Uterus (tissue), 4 donors: ENCODE results near the gene IVD. TPM values are rescaled to one million over a fixed set of nuclear protein-coding genes. Genes with fewer than 3 reads are reported as not detected.

Experiments used
- DNase-seq, 2 donors: peaks; one replicate each; pipeline ENCODE4 v3.0.0-alpha.2; 2019 to 2020
- H3K27ac ChIP-seq, 2 donors: fragments of 200-600 bp; sonication (generic); 1 replicate in 1 of 2; 2 replicates in 1 of 2; pipeline ENCODE4 v1.5.1; 2016 to 2018
- H3K27me3 ChIP-seq, 2 donors: fragments of 200-600 bp; sonication (generic); one replicate each; pipeline ENCODE4 v1.5.1; 2018 to 2019; ENCODE audit warnings: control low read depth in 1 of 2
- H3K36me3 ChIP-seq, 2 donors: fragments of 200-600 bp; sonication (generic); one replicate each; pipeline ENCODE4 v1.5.1; 2019; ENCODE audit warnings: control low read depth in 1 of 2
- H3K4me1 ChIP-seq, 2 donors: fragments of 200-600 bp; sonication (generic); one replicate each; pipeline ENCODE4 v1.5.1; 2018 to 2019; ENCODE audit warnings: control low read depth in 1 of 2
- H3K4me3 ChIP-seq, 2 donors: fragments of 200-600 bp; sonication (generic); 1 replicate in 1 of 2; 2 replicates in 1 of 2; pipeline ENCODE4 v1.5.1; 2018 to 2019; ENCODE audit warnings: mild to moderate bottlenecking in 1 of 2
- H3K9me3 ChIP-seq, 2 donors: fragments of 200-600 bp; sonication (generic); one replicate each; pipeline ENCODE4 v1.5.1; 2019; ENCODE audit warnings: control low read depth in 1 of 2
- POLR2A ChIP-seq, 2 donors: fragments of 450-650 bp; IDR thresholded peaks; one replicate each; pipeline ENCODE4 v1.6.1; 2016; ENCODE audit warnings: antibody characterized with exemption in 2 of 2, mild to moderate bottlenecking in 1 of 2, moderate library complexity in 1 of 2
- intact Hi-C: fragments of 100-400 bp; cut with DNase I; formaldehyde crosslinking; loops from one replicate; pipeline ENCODE4 v1.15.1; 2023; ENCODE audit warnings: low total_unique reads
- total RNA-seq, 4 donors: library from RNA; depleted of rRNA in 3 of 4; stranded (reverse); fragments of >200 nt in 3 of 4; gene quantifications; one replicate each; pipeline versions ENCODE4 v1.1.0 to v1.2.4, GENCODE V29; 2014 to 2023
- TF ChIP-seq, protein P1 (sequence below), 4 experiments: fragments of 200-600 bp in 2 of 4; fragments of 450-650 bp in 2 of 4; sonication (generic) in 2 of 4; IDR thresholded peaks; one replicate each; pipeline ENCODE4 v1.5.1; 2016 to 2019; ENCODE audit warnings: antibody characterized with exemption in 4 of 4, mild to moderate bottlenecking in 2 of 4, moderate library complexity in 1 of 4
- donor health status: DM: yes; HTN: yes; CAD: no.

The IVD gene
- total RNA-seq, 4 donors from 2014 or later, result 66.5 to 203 (median 83.7) TPM

DNA sequence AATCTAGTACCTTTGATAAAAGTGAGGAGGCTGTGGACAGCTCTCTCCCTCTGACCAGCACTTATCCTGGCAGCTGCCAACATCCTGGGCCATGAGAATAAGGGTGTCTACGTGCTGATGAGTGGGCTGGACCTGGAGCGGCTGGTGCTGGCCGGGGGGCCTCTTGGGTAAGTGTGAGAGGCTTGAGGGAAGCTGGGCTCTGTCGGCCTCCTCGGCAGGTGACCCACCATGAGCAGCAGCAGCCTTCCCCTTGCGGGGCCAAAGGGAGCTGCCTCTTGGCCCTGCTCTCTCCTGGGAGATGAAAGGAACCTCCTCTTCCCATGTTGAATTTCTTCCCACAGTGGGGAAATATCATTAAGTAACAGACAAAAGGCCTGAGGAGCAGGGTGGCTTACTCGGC, 9.2 kb downstream of the IVD start:
- intact Hi-C loops, result no loop called here
- no peaks in the 10 kb centered on the region for H3K36me3 ChIP-seq
- no peak for DNase-seq

GRCh38 chr15:40415226-40415625, 9.6 kb downstream of the IVD start:
- TF ChIP-seq, protein P1, sequence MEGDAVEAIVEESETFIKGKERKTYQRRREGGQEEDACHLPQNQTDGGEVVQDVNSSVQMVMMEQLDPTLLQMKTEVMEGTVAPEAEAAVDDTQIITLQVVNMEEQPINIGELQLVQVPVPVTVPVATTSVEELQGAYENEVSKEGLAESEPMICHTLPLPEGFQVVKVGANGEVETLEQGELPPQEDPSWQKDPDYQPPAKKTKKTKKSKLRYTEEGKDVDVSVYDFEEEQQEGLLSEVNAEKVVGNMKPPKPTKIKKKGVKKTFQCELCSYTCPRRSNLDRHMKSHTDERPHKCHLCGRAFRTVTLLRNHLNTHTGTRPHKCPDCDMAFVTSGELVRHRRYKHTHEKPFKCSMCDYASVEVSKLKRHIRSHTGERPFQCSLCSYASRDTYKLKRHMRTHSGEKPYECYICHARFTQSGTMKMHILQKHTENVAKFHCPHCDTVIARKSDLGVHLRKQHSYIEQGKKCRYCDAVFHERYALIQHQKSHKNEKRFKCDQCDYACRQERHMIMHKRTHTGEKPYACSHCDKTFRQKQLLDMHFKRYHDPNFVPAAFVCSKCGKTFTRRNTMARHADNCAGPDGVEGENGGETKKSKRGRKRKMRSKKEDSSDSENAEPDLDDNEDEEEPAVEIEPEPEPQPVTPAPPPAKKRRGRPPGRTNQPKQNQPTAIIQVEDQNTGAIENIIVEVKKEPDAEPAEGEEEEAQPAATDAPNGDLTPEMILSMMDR (IDR thresholded peaks at IDR 0.05), result no peak
- no peak for TF ChIP-seq POLR2A (IDR thresholded peaks at IDR 0.05)
- Histone ChIP-seq H3K4me1 (no peaks in the 10 kb centered on the region), H3K27ac (no peak overlapping the region), H3K4me3 (no peak overlapping the region), H3K36me3 (no peaks in the 10 kb centered on the region), H3K27me3 (no peaks in the 10 kb centered on the region), H3K9me3 (no peaks in the 10 kb centered on the region)
- no peak for DNase-seq
- intact Hi-C loops, result no loop called here

More for the DNA sequence above, 9.2 kb downstream of the IVD start:
- Histone ChIP-seq H3K27me3 (no peaks in the 10 kb centered on the region), H3K4me3 (no peak overlapping the region), H3K27ac (no peak overlapping the region), H3K4me1 (no peaks in the 10 kb centered on the region), H3K9me3 (no peaks in the 10 kb centered on the region)
- no peak for TF ChIP-seq POLR2A (IDR thresholded peaks at IDR 0.05)
- TF ChIP-seq, protein P1 (IDR thresholded peaks at IDR 0.05), result no peak

DNA sequence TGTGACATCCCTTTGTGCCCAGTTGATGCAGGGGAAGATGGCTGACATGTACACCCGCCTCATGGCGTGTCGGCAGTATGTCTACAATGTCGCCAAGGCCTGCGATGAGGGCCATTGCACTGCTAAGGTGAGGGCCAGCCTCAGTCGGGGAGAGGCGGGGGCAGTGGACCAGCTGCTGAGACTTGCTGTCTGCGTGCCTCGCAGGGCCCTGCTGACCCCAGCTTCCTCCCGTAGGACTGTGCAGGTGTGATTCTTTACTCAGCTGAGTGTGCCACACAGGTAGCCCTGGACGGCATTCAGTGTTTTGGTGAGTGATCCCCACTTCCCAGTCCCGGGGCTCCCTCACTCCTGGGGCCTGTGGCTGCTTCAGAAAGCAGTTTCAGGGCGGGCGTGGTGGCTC, 10.5 kb downstream of the IVD start:
- no peaks in the 10 kb centered on the region for H3K36me3 ChIP-seq
- H3K27me3 ChIP-seq, result no peaks in the 10 kb centered on the region
- H3K4me1 ChIP-seq, result no peaks in the 10 kb centered on the region
- H3K4me3 ChIP-seq, result no peak overlapping the region
- no peak overlapping the region for H3K27ac ChIP-seq
- intact Hi-C loops, result no loop called here
- no peak for DNase-seq
- no peaks in the 10 kb centered on the region for H3K9me3 ChIP-seq
- TF ChIP-seq POLR2A (IDR thresholded peaks at IDR 0.05), result no peak
- TF ChIP-seq, protein P1 (IDR thresholded peaks at IDR 0.05), result no peak

DNA sequence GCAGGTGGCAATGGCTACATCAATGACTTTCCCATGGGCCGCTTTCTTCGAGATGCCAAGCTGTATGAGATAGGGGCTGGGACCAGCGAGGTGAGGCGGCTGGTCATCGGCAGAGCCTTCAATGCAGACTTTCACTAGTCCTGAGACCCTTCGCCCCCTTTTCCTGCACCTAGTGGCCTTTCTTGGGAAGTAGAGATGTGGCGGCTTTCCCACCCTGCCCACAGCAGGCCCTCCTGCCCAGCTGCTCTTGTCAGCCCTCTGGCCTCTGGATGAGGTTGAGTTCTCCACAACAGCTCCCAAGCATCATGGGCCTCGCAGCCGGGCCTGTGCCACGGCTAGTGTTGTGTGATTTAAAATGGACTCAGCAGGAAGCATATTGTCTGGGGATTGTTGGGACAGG, 12.5 kb downstream of the IVD start:
- DNase-seq, result no peak
- TF ChIP-seq POLR2A (IDR thresholded peaks at IDR 0.05), result no peak
- TF ChIP-seq, protein P1 (IDR thresholded peaks at IDR 0.05), result no peak
- intact Hi-C loops, result no loop called here

GRCh38 chr15:40420071-40420713, 14.6 kb downstream of the IVD start:
- TF ChIP-seq POLR2A (IDR thresholded peaks at IDR 0.05), result no peak
- TF ChIP-seq, protein P1 (IDR thresholded peaks at IDR 0.05), result no peak
- H3K4me3 ChIP-seq, result no peak overlapping the region
- H3K9me3 ChIP-seq, result no peaks in the 10 kb centered on the region
- H3K4me1 ChIP-seq, result peaks cover 0 to 4% of the 10 kb centered on the region in 2 donors
- H3K27me3 ChIP-seq, result no peaks in the 10 kb centered on the region
- DNase-seq, result no peak
- no peak overlapping the region for H3K27ac ChIP-seq
- H3K36me3 ChIP-seq, result no peaks in the 10 kb centered on the region
- intact Hi-C loops, result loop anchor here (5.0 kb wide), 1 partner anchor 143 kb away; no protein-coding TSS in a partner anchor

More for the DNA sequence above, 12.5 kb downstream of the IVD start:
- Histone ChIP-seq H3K9me3 (no peaks in the 10 kb centered on the region), H3K27ac (no peak overlapping the region), H3K4me1 (peaks cover 0 to 4% of the 10 kb centered on the region in 2 donors), H3K27me3 (no peaks in the 10 kb centered on the region), H3K4me3 (no peak overlapping the region), H3K36me3 (no peaks in the 10 kb centered on the region)
